ENCODE data around the gene RBMX. TPM values are rescaled to one million over a fixed set of nuclear protein-coding genes. Genes with fewer than 3 reads are reported as not detected.

RBMX gene
- total and polyA plus RNA-seq, 2 donors (not counting 3 experiments of a cell fraction or from before 2014, with no cell fraction given), result 117 to 235 TPM

DNA sequence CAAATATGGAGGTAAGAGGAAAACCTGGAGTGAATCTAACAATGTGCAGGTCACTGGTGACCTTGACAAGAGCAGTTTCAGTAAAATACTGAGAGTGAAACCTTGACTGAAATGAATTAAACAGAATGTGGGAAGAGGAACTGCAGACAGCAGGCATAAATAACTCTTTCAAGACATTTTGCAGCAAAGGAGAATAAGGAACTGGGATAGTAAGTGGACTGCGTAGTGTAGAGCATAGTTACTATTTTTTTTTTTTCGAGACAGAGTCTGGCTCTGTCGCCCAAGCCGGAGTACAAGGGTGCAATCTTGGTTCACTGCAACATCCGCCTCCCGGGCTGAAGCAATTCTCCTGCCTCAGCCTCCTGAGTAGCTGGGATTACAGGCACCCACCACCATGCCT lies 24.0 kb downstream of the RBMX start:
- H3K4me3 ChIP-seq (replicated peaks in 1 of 3; ENCODE audit: insufficient read depth in 1 of 3, low read depth in 1 of 3, low read length in 3 of 3), result no peak overlapping the region
- no peaks in the 10 kb centered on the region for H3K79me2 ChIP-seq (ENCODE audit: control insufficient read depth, insufficient read depth, low read length)
- no peaks in the 10 kb centered on the region for H3K9me1 ChIP-seq (replicated peaks; ENCODE audit: control insufficient read depth, extremely low read depth, insufficient read depth, low read length)
- H2AFZ ChIP-seq (ENCODE audit: low read depth, low read length), result no peak overlapping the region
- no peak overlapping the region for H3K4me2 ChIP-seq (ENCODE audit: insufficient read depth, low read length)
- ChIA-PET CTCF (no interaction called here), POLR2A (no interaction called here)
- no peaks in the 10 kb centered on the region for H3K9me3 ChIP-seq (replicated peaks; ENCODE audit: control insufficient read depth, insufficient read depth, low read length)
- DNase-seq (ENCODE audit: low read depth, low spot score), result no peak
- no peak for TF ChIP-seq POLR2A (IDR thresholded peaks at IDR 0.05; ENCODE audit: low read depth, low read length)
- TF ChIP-seq, protein P1, sequence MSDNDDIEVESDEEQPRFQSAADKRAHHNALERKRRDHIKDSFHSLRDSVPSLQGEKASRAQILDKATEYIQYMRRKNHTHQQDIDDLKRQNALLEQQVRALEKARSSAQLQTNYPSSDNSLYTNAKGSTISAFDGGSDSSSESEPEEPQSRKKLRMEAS (IDR thresholded peaks at IDR 0.05; ENCODE audit: insufficient read depth, insufficient read length), result no peak
- TF ChIP-seq GATA2 (IDR thresholded peaks at IDR 0.05; ENCODE audit: insufficient read depth, insufficient read length, low read depth, low read length), result no peak
- TF ChIP-seq, protein P2, sequence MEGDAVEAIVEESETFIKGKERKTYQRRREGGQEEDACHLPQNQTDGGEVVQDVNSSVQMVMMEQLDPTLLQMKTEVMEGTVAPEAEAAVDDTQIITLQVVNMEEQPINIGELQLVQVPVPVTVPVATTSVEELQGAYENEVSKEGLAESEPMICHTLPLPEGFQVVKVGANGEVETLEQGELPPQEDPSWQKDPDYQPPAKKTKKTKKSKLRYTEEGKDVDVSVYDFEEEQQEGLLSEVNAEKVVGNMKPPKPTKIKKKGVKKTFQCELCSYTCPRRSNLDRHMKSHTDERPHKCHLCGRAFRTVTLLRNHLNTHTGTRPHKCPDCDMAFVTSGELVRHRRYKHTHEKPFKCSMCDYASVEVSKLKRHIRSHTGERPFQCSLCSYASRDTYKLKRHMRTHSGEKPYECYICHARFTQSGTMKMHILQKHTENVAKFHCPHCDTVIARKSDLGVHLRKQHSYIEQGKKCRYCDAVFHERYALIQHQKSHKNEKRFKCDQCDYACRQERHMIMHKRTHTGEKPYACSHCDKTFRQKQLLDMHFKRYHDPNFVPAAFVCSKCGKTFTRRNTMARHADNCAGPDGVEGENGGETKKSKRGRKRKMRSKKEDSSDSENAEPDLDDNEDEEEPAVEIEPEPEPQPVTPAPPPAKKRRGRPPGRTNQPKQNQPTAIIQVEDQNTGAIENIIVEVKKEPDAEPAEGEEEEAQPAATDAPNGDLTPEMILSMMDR (IDR thresholded peaks at IDR 0.05; ENCODE audit: extremely low read depth in 1 of 2, insufficient read depth in 1 of 2, low read depth in 1 of 2, low read length in 2 of 2), result no peak
- TF ChIP-seq POLR2AphosphoS5 (IDR thresholded peaks at IDR 0.05; ENCODE audit: insufficient read depth, low read depth, low read length), result no peak
- no peak for TF ChIP-seq EZH2 (IDR thresholded peaks at IDR 0.05; ENCODE audit: borderline replicate concordance, low read depth, low read length, severe bottlenecking)
- TF ChIP-seq FOS (IDR thresholded peaks at IDR 0.05; ENCODE audit: borderline replicate concordance, insufficient read depth, low read length), result no peak
- no peak for TF ChIP-seq MYC (IDR thresholded peaks at IDR 0.05; ENCODE audit: low read depth, low read length)
- no peak for TF ChIP-seq JUN (IDR thresholded peaks at IDR 0.05; ENCODE audit: borderline replicate concordance, insufficient read depth, insufficient read length, low read depth)
- no peaks in the 10 kb centered on the region for H3K36me3 ChIP-seq (ENCODE audit: control insufficient read depth in 2 of 2, extremely low read depth in 1 of 2, insufficient read depth in 2 of 2, low read length in 2 of 2)
- no peaks in the 10 kb centered on the region for H3K27me3 ChIP-seq (ENCODE audit: control insufficient read depth in 2 of 2, insufficient read depth in 2 of 2, low read length in 2 of 2)
- H3K9ac ChIP-seq (replicated peaks; ENCODE audit: extremely low read depth, insufficient read depth, low read length), result no peak overlapping the region
- no TSS peak for BruUV-seq (replicated peaks)
- dilution Hi-C loops (cut with MboI; ENCODE audit: extremely low pct_ligation_motif_present, low sequenced_read_pairs), result no loop called here
- no peaks in the 10 kb centered on the region for H3K4me1 ChIP-seq (ENCODE audit: control insufficient read depth, extremely low read depth, insufficient read depth, low read length)
- H4K20me1 ChIP-seq (replicated peaks; ENCODE audit: control insufficient read depth, extremely low read depth, insufficient read depth, low read length), result no peaks in the 10 kb centered on the region
- no peak overlapping the region for H3K27ac ChIP-seq (ENCODE audit: insufficient read depth, low read depth, low read length)
- intact Hi-C loops (cut with micrococcal nuclease), result no loop called here
- FAIRE-seq, result no peak

Measured in endothelial cell of umbilical vein (primary cell).